IMR-90 (cell line): Measurements from ENCODE around the gene AP3D1. TPM values are rescaled to one million over a fixed set of nuclear protein-coding genes. Genes with fewer than 3 reads are reported as not detected.

Source experiments
- ATAC-seq: fragments of 200-7000 bp; cut with Tn5 transposase; 2 replicates; pipeline ENCODE4 v1.9.1; 2020; ENCODE audit warnings: low read depth, mild to moderate bottlenecking, moderate library complexity
- BruUV-seq: library from RNA; stranded (reverse); fragments of 400-500 nt; replicated peaks from 2 replicates; lab custom pipeline; 2021; lab: Mats Ljungman, UMichigan
- CTCF ChIA-PET: fragments of 300-600 bp; formaldehyde crosslinking; extraction: SDS; loops from one replicate; lab custom pipeline; 2021; ENCODE audit warnings: antibody characterized with exemption; lab: Yijun Ruan, JAX
- POLR2A ChIA-PET: fragments of 300-600 bp; sonication (Branson Sonifier 250); formaldehyde crosslinking; loops from one replicate; lab custom pipeline; 2022; ENCODE audit warnings: antibody characterized with exemption; ENCODE audit not compliant: unreplicated experiment; lab: Charles Lee
- DNase-seq: peaks from one replicate; pipeline ENCODE4 v3.0.0; 2013
- H2AFZ ChIP-seq: replicated peaks from 2 replicates; pipeline ENCODE3; 2013; ENCODE audit warnings: low read length, mild to moderate bottlenecking; ENCODE audit not compliant: poor library complexity
- H2AK5ac ChIP-seq: 2 replicates; pipeline ENCODE4 v1.6.1; 2013; ENCODE audit warnings: low read depth, low read length, inconsistent platforms
- H2AK9ac ChIP-seq: replicated peaks from 2 replicates; pipeline ENCODE3; 2013; ENCODE audit warnings: mild to moderate bottlenecking, low read depth, low read length, moderate library complexity; ENCODE audit not compliant: poor library complexity
- H2BK120ac ChIP-seq: 2 replicates; pipeline ENCODE4 v1.6.1; 2013; ENCODE audit warnings: low read depth, low read length, inconsistent platforms
- H2BK15ac ChIP-seq: 3 replicates; pipeline ENCODE4 v1.6.1; 2013; ENCODE audit warnings: low read depth, low read length, inconsistent platforms
- H2BK20ac ChIP-seq: 2 replicates; pipeline ENCODE4 v1.6.1; 2013; ENCODE audit warnings: low read depth, mild to moderate bottlenecking, inconsistent platforms, low read length, moderate library complexity
- H2BK5ac ChIP-seq: 2 replicates; pipeline ENCODE4 v1.6.1; 2013; ENCODE audit warnings: mild to moderate bottlenecking, low read depth, low read length, inconsistent platforms; ENCODE audit not compliant: poor library complexity, severe bottlenecking
- H3K14ac ChIP-seq: replicated peaks from 2 replicates; pipeline ENCODE4 v1.6.1; 2013; ENCODE audit warnings: low read depth, low read length, inconsistent platforms
- H3K18ac ChIP-seq: 2 replicates; pipeline ENCODE4 v1.6.1; 2013; ENCODE audit warnings: low read depth, low read length, control low read depth
- H3K23ac ChIP-seq: 2 replicates; pipeline ENCODE4 v1.6.1; 2013; ENCODE audit warnings: low read depth, low read length, inconsistent platforms
- H3K27ac ChIP-seq: 2 replicates; pipeline ENCODE4 v1.5.1; 2013; ENCODE audit warnings: mild to moderate bottlenecking, control low read depth, low read length; ENCODE audit not compliant: insufficient read depth
- H3K27me3 ChIP-seq: 2 replicates; pipeline ENCODE4 v1.6.1; 2013; ENCODE audit warnings: low read length; ENCODE audit not compliant: control insufficient read depth, insufficient read depth
- H3K36me3 ChIP-seq: 2 replicates; pipeline ENCODE4 v1.6.1; 2013; ENCODE audit warnings: low read length, mixed read lengths; ENCODE audit not compliant: control insufficient read depth, insufficient read depth
- H3K4ac ChIP-seq: 2 replicates; pipeline ENCODE4 v1.6.1; 2013; ENCODE audit warnings: low read depth, low read length, inconsistent platforms
- H3K4me1 ChIP-seq: 2 replicates; pipeline ENCODE4 v1.6.1; 2013; ENCODE audit warnings: low read length, mixed read lengths; ENCODE audit not compliant: control insufficient read depth, insufficient read depth
- H3K4me2 ChIP-seq: 2 replicates; pipeline ENCODE4 v1.6.1; 2013; ENCODE audit warnings: low read depth, mild to moderate bottlenecking, control low read depth, low read length, moderate library complexity
- H3K4me3 ChIP-seq: 2 replicates; pipeline ENCODE4 v1.5.1; 2013; ENCODE audit warnings: low read depth, mild to moderate bottlenecking, control low read depth, low read length, moderate library complexity; ENCODE audit not compliant: insufficient read depth
- H3K56ac ChIP-seq: 2 replicates; pipeline ENCODE4 v1.6.1; 2013; ENCODE audit warnings: low read length, inconsistent platforms; ENCODE audit not compliant: insufficient read depth; ENCODE audit errors: extremely low read depth
- H3K79me1 ChIP-seq, 2 experiments: 2 replicates each; pipeline ENCODE4 v1.6.1; 2013; ENCODE audit warnings: low read length in 2 of 2, inconsistent platforms in 1 of 2, low read depth in 1 of 2
- H3K9ac ChIP-seq: 2 replicates; pipeline ENCODE4 v1.6.1; 2013; ENCODE audit warnings: low read depth, low read length, control low read depth
- H3K9me1 ChIP-seq: 2 replicates; pipeline ENCODE4 v1.6.1; 2013; ENCODE audit warnings: low read length, inconsistent platforms; ENCODE audit not compliant: insufficient read depth
- H3K9me3 ChIP-seq: 2 replicates; pipeline ENCODE4 v1.6.1; 2013; ENCODE audit warnings: low read length; ENCODE audit not compliant: control insufficient read depth, insufficient read depth
- H4K20me1 ChIP-seq: 2 replicates; pipeline ENCODE4 v1.6.1; 2013; ENCODE audit warnings: low read length, inconsistent platforms; ENCODE audit not compliant: insufficient read depth
- H4K5ac ChIP-seq: 2 replicates; pipeline ENCODE4 v1.6.1; 2013; ENCODE audit warnings: mild to moderate bottlenecking, low read depth, low read length, control low read depth
- H4K8ac ChIP-seq, 2 experiments: 2 replicates each; pipeline ENCODE4 v1.6.1; 2013; ENCODE audit warnings: low read depth in 2 of 2, low read length in 2 of 2, control low read depth in 1 of 2, inconsistent platforms in 1 of 2
- H4K91ac ChIP-seq: 2 replicates; pipeline ENCODE4 v1.6.1; 2013; ENCODE audit warnings: low read depth, low read length, inconsistent platforms; ENCODE audit not compliant: insufficient read depth
- BHLHE40 ChIP-seq: fragments of 150-350 bp; IDR thresholded peaks from 2 replicates; pipeline ENCODE4 v1.6.1; 2016; ENCODE audit warnings: mild to moderate bottlenecking, low read depth, low read length
- CEBPB ChIP-seq: IDR thresholded peaks from 2 replicates; pipeline ENCODE4 v1.6.1; 2012; ENCODE audit warnings: low read depth, low read length, improper control_type of control experiment
- CTCF ChIP-seq: conservative IDR thresholded peaks from 2 replicates; pipeline ENCODE4 v1.5.1; 2012; ENCODE audit warnings: mild to moderate bottlenecking, low read depth, low read length, improper control_type of control experiment
- ELK1 ChIP-seq: fragments of 150-350 bp; IDR thresholded peaks from 2 replicates; pipeline ENCODE4 v1.6.1; 2016; ENCODE audit warnings: low read depth, mild to moderate bottlenecking, low read length, moderate library complexity, borderline replicate concordance
- FOS ChIP-seq: fragments of 150-350 bp; IDR thresholded peaks from 2 replicates; pipeline ENCODE4 v1.6.1; 2016; ENCODE audit warnings: low read depth, low read length
- MAFK ChIP-seq: IDR thresholded peaks from 2 replicates; pipeline ENCODE4 v1.6.1; 2012; ENCODE audit warnings: low read depth, low read length, improper control_type of control experiment
- NFE2L2 ChIP-seq: fragments of 150-350 bp; IDR thresholded peaks from 2 replicates; pipeline ENCODE4 v1.6.1; 2016; ENCODE audit warnings: low read depth, mild to moderate bottlenecking, low read length
- POLR2A ChIP-seq: IDR thresholded peaks from 2 replicates; pipeline ENCODE4 v1.6.1; 2012; ENCODE audit warnings: mild to moderate bottlenecking, low read depth, low read length
- RAD21 ChIP-seq: IDR thresholded peaks from 2 replicates; pipeline ENCODE4 v1.6.1; 2012; ENCODE audit warnings: low read length, improper control_type of control experiment
- RFX5 ChIP-seq: IDR thresholded peaks from 2 replicates; pipeline ENCODE4 v1.8.0; 2012; ENCODE audit warnings: low read depth, mild to moderate bottlenecking, low read length, moderate library complexity
- USF2 ChIP-seq: fragments of 150-350 bp; IDR thresholded peaks from 2 replicates; pipeline ENCODE4 v1.6.1; 2017; ENCODE audit warnings: mild to moderate bottlenecking, antibody characterized with exemption, low read length, low read depth
- WGBS, 2 experiments: methylation state at CpG; one replicate each; pipeline versions ENCODE4 v1.1.5 to v1.1.7; 2013; ENCODE audit warnings: missing lambda C conversion rate in 2 of 2; ENCODE audit not compliant: insufficient read length in 1 of 2; ENCODE audit errors: extremely low coverage in 2 of 2; 5-methylcytosine and 5-hydroxymethylcytosine counted together
- dilution Hi-C: fragments of 300-500 bp; cut with HindIII; formaldehyde crosslinking; loops from one replicate; pipeline ENCODE4 v1.14.3; 2018; ENCODE audit warnings: low sequenced_read_pairs; ENCODE audit not compliant: unreplicated experiment
- in situ Hi-C: fragments of 300-500 bp; cut with MboI; formaldehyde crosslinking; loops from 3 replicates; pipeline ENCODE4 v1.14.3; 2019; ENCODE audit warnings: low sequenced_read_pairs, inconsistent platforms, mixed read lengths
- intact Hi-C: fragments of 100-400 bp; cut with micrococcal nuclease; formaldehyde crosslinking; loops from 2 replicates; pipeline ENCODE4 v1.10.0; 2022
- polyA plus RNA-seq, 3 experiments: library from polyadenylated mRNA; depleted of rRNA; stranded (reverse); fragments of >200 nt; gene quantifications; 2 replicates each; pipeline ENCODE4 v1.2.3, GENCODE V29; 2012; ENCODE audit warnings: low replicate concordance in 1 of 3
- total RNA-seq: library from RNA; depleted of rRNA; stranded (reverse); fragments of >200 nt; gene quantifications from 2 replicates; pipeline ENCODE4 v1.2.3, GENCODE V29; 2012

Gene AP3D1
- total and polyA plus RNA-seq, 2 of the 4 experiments (the other 2 are of a cell fraction), result 75.3 to 129 TPM

- intact Hi-C loops (no loop called here), dilution Hi-C loops (no loop called here), in situ Hi-C loops (no loop called here)
- Histone ChIP-seq H2AFZ (no peak overlapping the region), H3K4me1 (no peaks in the 10 kb centered on the region), H2AK5ac (no peak overlapping the region), H2BK120ac (no peak overlapping the region), H3K23ac (no peak overlapping the region), H4K20me1 (peaks cover 52% of the 10 kb centered on the region), H2BK20ac (no peak overlapping the region), H3K27me3 (no peaks in the 10 kb centered on the region), H3K9ac (no peak overlapping the region), H4K91ac (no peak overlapping the region), H3K14ac (no peak overlapping the region), H3K4me3 (no peak overlapping the region), H3K9me3 (no peaks in the 10 kb centered on the region), H3K4ac (no peak overlapping the region), H2BK5ac (no peak overlapping the region), H3K56ac (no peak overlapping the region), H2AK9ac (no peak overlapping the region), H3K9me1 (0 out of 2 replicates have a peak, but pooled peaks cover 1% of the 10 kb centered on the region), H3K18ac (no peak overlapping the region), H4K8ac (no peak overlapping the region), H2BK15ac (no peak overlapping the region), H4K5ac (no peak overlapping the region), H3K79me1 (peaks cover 5 to 54% of the 10 kb centered on the region in 2 experiments), H3K4me2 (no peak overlapping the region), H3K27ac (no peak overlapping the region), H3K36me3 (peaks cover 57% of the 10 kb centered on the region)
- WGBS, 2 experiments, result 100% methylated on average over 2 of the region's 11 CpGs; no CpG with 5 or more reads in 1 of the 2 experiments
- ATAC-seq, result no peak
- no peak for TF ChIP-seq RAD21
- TF ChIP-seq ELK1, result no peak
- no peak for TF ChIP-seq CTCF
- no peak for TF ChIP-seq MAFK
- TF ChIP-seq BHLHE40, result no peak
- no peak for TF ChIP-seq RFX5
- TF ChIP-seq NFE2L2, result no peak
- TF ChIP-seq FOS, result no peak
- no peak for TF ChIP-seq CEBPB
- no peak for TF ChIP-seq POLR2A
- TF ChIP-seq USF2, result no peak
- DNase-seq, result no peak
- ChIA-PET CTCF (no interaction called here), POLR2A (no interaction called here)
- BruUV-seq, result no TSS peak
These were observed 21.9 kb downstream of the AP3D1 start for GRCh38 chr19:2129486-2129885.
